ENCODE data around the gene DPP3.

DNA sequence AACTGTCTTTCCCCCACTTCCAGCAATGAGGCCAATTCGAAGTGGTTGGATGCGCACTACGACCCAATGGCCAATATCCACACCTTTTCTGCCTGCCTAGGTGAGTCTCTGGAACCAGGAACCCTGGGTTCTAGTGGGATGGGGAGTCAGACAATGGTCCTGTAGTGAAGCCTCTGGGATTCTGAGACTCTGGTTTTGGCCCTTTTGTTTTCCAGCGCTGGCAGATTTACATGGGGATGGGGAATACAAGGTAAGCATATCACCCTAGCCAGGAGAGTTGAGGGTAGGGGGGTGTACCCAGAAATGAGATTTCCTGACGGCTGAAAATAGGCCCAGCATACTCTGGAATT lies 30.7 kb downstream of the DPP3 start:
- TF ChIP-seq CTCF (IDR thresholded peaks at IDR 0.05) (no peak), EZH2 (IDR thresholded peaks at IDR 0.05; ENCODE audit: borderline replicate concordance, insufficient read depth, low read depth, low read length, poor library complexity, severe bottlenecking) (no peak)

All from B cell (primary cell).